Keratinocyte (primary cell): ENCODE data around the gene ICAM4. TPM values are rescaled to one million over a fixed set of nuclear protein-coding genes. Genes with fewer than 3 reads are reported as not detected.

ENCODE experiments used
- DNase-seq: peaks from one replicate; pipeline ENCODE4 v3.0.0-alpha.2; 2011; ENCODE audit warnings: low read depth, missing footprints, low spot score
- FAIRE-seq: peaks from 2 replicates; lab custom pipeline; 2011; peaks lifted over from hg19 to GRCh38; lab: Jason Lieb, UNC
- H2AFZ ChIP-seq: 2 replicates; pipeline ENCODE4 v1.6.0; 2012; ENCODE audit warnings: low read length, control low read depth, inconsistent platforms; ENCODE audit not compliant: control insufficient read depth
- H3K27ac ChIP-seq: 2 replicates; pipeline ENCODE4 v1.5.1; 2011; ENCODE audit warnings: low read length; ENCODE audit not compliant: control insufficient read depth, insufficient read depth
- H3K27me3 ChIP-seq: 3 replicates; pipeline ENCODE4 v1.6.0; 2011; ENCODE audit warnings: low read length; ENCODE audit not compliant: control insufficient read depth, insufficient read depth; ENCODE audit errors: extremely low read depth
- H3K36me3 ChIP-seq, 2 experiments: 2 replicates in 1 of 2; 3 replicates in 1 of 2; pipeline ENCODE4 v1.5.1; 2011; ENCODE audit warnings: low read length in 2 of 2, mild to moderate bottlenecking in 1 of 2; ENCODE audit not compliant: control insufficient read depth in 2 of 2, insufficient read depth in 2 of 2; ENCODE audit errors: extremely low read depth in 1 of 2
- H3K4me1 ChIP-seq: 3 replicates; pipeline ENCODE4 v1.5.1; 2011; ENCODE audit warnings: low read length; ENCODE audit not compliant: control insufficient read depth, insufficient read depth; ENCODE audit errors: extremely low read depth
- H3K4me2 ChIP-seq: 3 replicates; pipeline ENCODE4 v1.6.0; 2011; ENCODE audit warnings: low read depth, low read length; ENCODE audit not compliant: control insufficient read depth, insufficient read depth; ENCODE audit errors: extremely low read depth
- H3K4me3 ChIP-seq, 3 experiments: fragments of 200-600 bp in 1 of 3; sonication (generic) in 1 of 3; 2 replicates in 2 of 3; 3 replicates in 1 of 3; pipeline ENCODE4 v1.5.1; 2011 to 2016; ENCODE audit warnings: low read length in 3 of 3, mild to moderate bottlenecking in 3 of 3, control low read depth in 2 of 3, inconsistent platforms in 1 of 3, low read depth in 1 of 3, mixed read lengths in 1 of 3, mixed run types in 1 of 3, moderate library complexity in 1 of 3; ENCODE audit not compliant: control insufficient read depth in 2 of 3, insufficient read depth in 2 of 3; ENCODE audit errors: extremely low read depth in 1 of 3
- H3K79me2 ChIP-seq: 2 replicates; pipeline ENCODE4 v1.6.0; 2012; ENCODE audit warnings: low read length; ENCODE audit not compliant: control insufficient read depth, insufficient read depth
- H3K9ac ChIP-seq: 3 replicates; pipeline ENCODE4 v1.6.0; 2011; ENCODE audit warnings: low read length; ENCODE audit not compliant: control insufficient read depth, insufficient read depth; ENCODE audit errors: extremely low read depth
- H3K9me1 ChIP-seq: 3 replicates; pipeline ENCODE4 v1.6.0; 2011; ENCODE audit warnings: low read length; ENCODE audit not compliant: control insufficient read depth, insufficient read depth; ENCODE audit errors: extremely low read depth
- H3K9me3 ChIP-seq: 2 replicates; pipeline ENCODE4 v1.5.1; 2012; ENCODE audit warnings: low read depth, low read length; ENCODE audit not compliant: control insufficient read depth
- H4K20me1 ChIP-seq: 3 replicates; pipeline ENCODE4 v1.6.0; 2011; ENCODE audit warnings: low read length; ENCODE audit not compliant: control insufficient read depth, insufficient read depth; ENCODE audit errors: extremely low read depth
- EZH2 ChIP-seq: IDR thresholded peaks from one replicate; pipeline ENCODE4 v1.6.1; 2012; ENCODE audit warnings: inconsistent platforms, mild to moderate bottlenecking, low read length, moderate library complexity
- dilution Hi-C: fragments of 300-500 bp; cut with MboI; formaldehyde crosslinking; loops from one replicate; pipeline ENCODE4 v1.7.0; 2020; ENCODE audit warnings: low sequenced_read_pairs; ENCODE audit not compliant: extremely low pct_ligation_motif_present
- polyA plus RNA-seq, 5 experiments: library from polyadenylated mRNA; depleted of rRNA in 3 of 5; stranded (reverse) in 3 of 5; stranded (forward) in 1 of 5; unstranded in 1 of 5; fragments of >200 nt; gene quantifications; 1 replicate in 1 of 5; 2 replicates in 3 of 5; 3 replicates in 1 of 5; pipeline versions ENCODE4 v1.2.1 to v1.2.3, GENCODE V29; 2011 to 2012; ENCODE audit warnings: missing spikeins in 2 of 5, low read depth in 1 of 5, low replicate concordance in 1 of 5
- TF ChIP-seq, protein P1 (sequence below), 3 experiments: IDR thresholded peaks in 1 of 3; conservative IDR thresholded peaks in 1 of 3; optimal IDR thresholded peaks in 1 of 3; 2 replicates in 2 of 3; 3 replicates in 1 of 3; pipeline versions ENCODE3 to v1.5.1; 2011; ENCODE audit warnings: low read length in 3 of 3, mild to moderate bottlenecking in 3 of 3, moderate library complexity in 2 of 3, control low read depth in 1 of 3, inconsistent platforms in 1 of 3; ENCODE audit not compliant: insufficient read depth in 2 of 3; ENCODE audit errors: extremely low read depth in 1 of 3

ICAM4 gene
- polyA plus RNA-seq, 1 donor (not counting 4 experiments of a cell fraction or from before 2014, with no cell fraction given), result 0.25 TPM

DNA sequence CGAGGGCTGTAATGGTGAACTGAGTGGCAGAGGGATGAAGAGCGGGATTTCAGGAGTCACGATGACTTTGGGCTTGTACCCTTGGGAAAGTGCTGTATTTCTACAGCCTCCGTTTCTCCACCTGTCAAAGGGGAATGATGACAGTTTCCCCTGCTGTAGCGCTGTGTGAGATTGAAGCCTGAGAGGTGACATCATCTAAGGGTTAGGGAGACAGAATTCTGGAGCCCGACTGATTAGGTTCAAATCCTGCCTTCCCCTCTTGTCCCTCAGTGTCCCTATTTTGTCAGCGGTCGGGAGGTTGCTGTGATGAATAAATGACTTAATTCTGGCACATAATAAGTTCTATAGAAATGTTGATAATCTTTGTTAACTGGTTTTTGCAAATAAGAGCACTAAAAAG is 34.0 kb upstream of the ICAM4 start:
- Histone ChIP-seq H3K4me2 (peak overlapping the region; percentile 73), H2AFZ (peak overlapping the region; percentile 100), H3K4me1 (peaks cover 11% of the 10 kb centered on the region), H3K79me2 (peaks cover 16% of the 10 kb centered on the region), H3K9me3 (no peaks in the 10 kb centered on the region), H3K9ac (peak overlapping the region; percentile 91), H4K20me1 (no peaks in the 10 kb centered on the region), H3K4me3 (peak overlapping the region; percentile 66 to 98 (median 74)), H3K27ac (peak overlapping the region; percentile 88), H3K36me3 (peaks cover 16 to 18% of the 10 kb centered on the region in 2 experiments), H3K27me3 (no peaks in the 10 kb centered on the region), H3K9me1 (no peaks in the 10 kb centered on the region)
- DNase-seq (no peak), FAIRE-seq (no peak)
- TF ChIP-seq, protein P1, sequence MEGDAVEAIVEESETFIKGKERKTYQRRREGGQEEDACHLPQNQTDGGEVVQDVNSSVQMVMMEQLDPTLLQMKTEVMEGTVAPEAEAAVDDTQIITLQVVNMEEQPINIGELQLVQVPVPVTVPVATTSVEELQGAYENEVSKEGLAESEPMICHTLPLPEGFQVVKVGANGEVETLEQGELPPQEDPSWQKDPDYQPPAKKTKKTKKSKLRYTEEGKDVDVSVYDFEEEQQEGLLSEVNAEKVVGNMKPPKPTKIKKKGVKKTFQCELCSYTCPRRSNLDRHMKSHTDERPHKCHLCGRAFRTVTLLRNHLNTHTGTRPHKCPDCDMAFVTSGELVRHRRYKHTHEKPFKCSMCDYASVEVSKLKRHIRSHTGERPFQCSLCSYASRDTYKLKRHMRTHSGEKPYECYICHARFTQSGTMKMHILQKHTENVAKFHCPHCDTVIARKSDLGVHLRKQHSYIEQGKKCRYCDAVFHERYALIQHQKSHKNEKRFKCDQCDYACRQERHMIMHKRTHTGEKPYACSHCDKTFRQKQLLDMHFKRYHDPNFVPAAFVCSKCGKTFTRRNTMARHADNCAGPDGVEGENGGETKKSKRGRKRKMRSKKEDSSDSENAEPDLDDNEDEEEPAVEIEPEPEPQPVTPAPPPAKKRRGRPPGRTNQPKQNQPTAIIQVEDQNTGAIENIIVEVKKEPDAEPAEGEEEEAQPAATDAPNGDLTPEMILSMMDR (optimal IDR thresholded peaks at IDR 0.05 in 1 of 3, IDR thresholded peaks at IDR 0.05 in 1 of 3, conservative IDR thresholded peaks at IDR 0.05 in 1 of 3; ENCODE audit: extremely low read depth in 1 of 3, insufficient read depth in 2 of 3, low read length in 3 of 3), result no peak
- TF ChIP-seq EZH2, result no peak
- dilution Hi-C loops, result no loop called here

DNA sequence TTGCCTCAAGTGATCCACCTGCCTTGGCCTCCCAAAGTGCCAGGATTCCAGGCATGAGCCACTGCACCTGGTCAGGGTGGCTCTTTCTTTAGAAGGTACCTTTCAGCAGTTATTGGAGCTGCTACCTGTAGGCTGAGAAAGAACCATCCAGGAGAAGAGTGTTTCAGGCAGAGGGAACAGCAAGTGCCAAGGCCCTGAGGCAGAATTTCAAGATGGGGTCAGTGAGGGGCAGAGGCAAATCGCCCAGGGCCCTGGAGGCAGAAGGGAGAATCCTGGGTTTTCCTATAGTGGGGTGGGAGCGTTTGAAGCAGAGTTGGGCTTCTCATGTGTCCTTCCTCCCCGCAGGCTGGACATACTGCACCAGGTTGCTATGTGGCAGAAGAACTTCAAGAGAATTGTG is 32.5 kb upstream of the ICAM4 start:
- Histone ChIP-seq H3K4me3 (no peak overlapping the region), H3K9me3 (no peaks in the 10 kb centered on the region), H2AFZ (no peak overlapping the region), H3K9me1 (no peaks in the 10 kb centered on the region), H3K27ac (no peak overlapping the region), H3K9ac (no peak overlapping the region), H3K4me2 (no peak overlapping the region), H3K79me2 (peaks cover 16% of the 10 kb centered on the region), H3K27me3 (no peaks in the 10 kb centered on the region), H4K20me1 (no peaks in the 10 kb centered on the region), H3K36me3 (peaks cover 26 to 27% of the 10 kb centered on the region in 2 experiments), H3K4me1 (peaks cover 11% of the 10 kb centered on the region)
- TF ChIP-seq EZH2, result no peak
- TF ChIP-seq, protein P1 (optimal IDR thresholded peaks at IDR 0.05 in 1 of 3, IDR thresholded peaks at IDR 0.05 in 1 of 3, conservative IDR thresholded peaks at IDR 0.05 in 1 of 3; ENCODE audit: extremely low read depth in 1 of 3, insufficient read depth in 2 of 3, low read length in 3 of 3), result no peak
- FAIRE-seq, result no peak
- dilution Hi-C loops, result no loop called here
- no peak for DNase-seq
